Measurements from ENCODE around the gene FOXJ3. TPM values are rescaled to one million over a fixed set of nuclear protein-coding genes. Genes with fewer than 3 reads are reported as not detected.

Gene FOXJ3
- total RNA-seq, 1 donor from 2014 or later: 13.2 TPM

DNA sequence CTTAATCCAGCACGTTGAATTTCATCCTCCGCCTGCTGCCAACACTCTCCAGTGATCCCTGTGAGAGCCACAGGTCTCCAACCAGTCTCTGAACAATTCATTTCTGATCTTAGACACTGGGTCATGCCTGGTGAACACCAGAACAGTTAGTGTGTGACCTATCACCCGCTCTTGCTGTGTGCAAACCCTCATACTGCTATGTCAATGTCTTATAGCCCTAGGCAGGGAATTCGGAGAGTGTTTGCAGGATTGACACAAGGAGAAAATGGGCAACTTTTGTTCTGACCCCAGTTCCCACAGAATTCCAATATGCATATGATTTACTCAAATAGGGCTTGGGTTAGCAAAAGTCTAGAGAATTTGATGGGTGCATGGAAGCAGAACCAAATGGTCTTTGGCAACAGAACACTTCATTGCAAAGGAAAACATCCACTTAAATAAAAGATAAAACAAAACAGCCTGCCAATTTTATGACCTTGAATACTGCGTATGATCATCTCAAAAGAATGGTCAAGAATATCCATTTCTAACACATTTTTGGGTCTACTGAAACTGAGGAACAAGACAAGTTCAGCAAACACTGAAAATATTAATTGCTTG lies 204.9 kb downstream of the FOXJ3 start:
- peaks cover 6% of the 10 kb centered on the region for H3K27me3 ChIP-seq (ENCODE audit: control insufficient read depth, insufficient read depth, low read length)
- no peaks in the 10 kb centered on the region for H3K36me3 ChIP-seq (ENCODE audit: control insufficient read depth, insufficient read depth, low read length)
- TF ChIP-seq, protein P1, sequence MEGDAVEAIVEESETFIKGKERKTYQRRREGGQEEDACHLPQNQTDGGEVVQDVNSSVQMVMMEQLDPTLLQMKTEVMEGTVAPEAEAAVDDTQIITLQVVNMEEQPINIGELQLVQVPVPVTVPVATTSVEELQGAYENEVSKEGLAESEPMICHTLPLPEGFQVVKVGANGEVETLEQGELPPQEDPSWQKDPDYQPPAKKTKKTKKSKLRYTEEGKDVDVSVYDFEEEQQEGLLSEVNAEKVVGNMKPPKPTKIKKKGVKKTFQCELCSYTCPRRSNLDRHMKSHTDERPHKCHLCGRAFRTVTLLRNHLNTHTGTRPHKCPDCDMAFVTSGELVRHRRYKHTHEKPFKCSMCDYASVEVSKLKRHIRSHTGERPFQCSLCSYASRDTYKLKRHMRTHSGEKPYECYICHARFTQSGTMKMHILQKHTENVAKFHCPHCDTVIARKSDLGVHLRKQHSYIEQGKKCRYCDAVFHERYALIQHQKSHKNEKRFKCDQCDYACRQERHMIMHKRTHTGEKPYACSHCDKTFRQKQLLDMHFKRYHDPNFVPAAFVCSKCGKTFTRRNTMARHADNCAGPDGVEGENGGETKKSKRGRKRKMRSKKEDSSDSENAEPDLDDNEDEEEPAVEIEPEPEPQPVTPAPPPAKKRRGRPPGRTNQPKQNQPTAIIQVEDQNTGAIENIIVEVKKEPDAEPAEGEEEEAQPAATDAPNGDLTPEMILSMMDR (IDR thresholded peaks at IDR 0.05; ENCODE audit: insufficient read depth, low read length, severe bottlenecking): no peak
- DNase-seq (ENCODE audit: low read depth) (no peak), FAIRE-seq (no peak)
- no peak overlapping the region for H3K4me3 ChIP-seq (ENCODE audit: low read depth, low read length)

DNA sequence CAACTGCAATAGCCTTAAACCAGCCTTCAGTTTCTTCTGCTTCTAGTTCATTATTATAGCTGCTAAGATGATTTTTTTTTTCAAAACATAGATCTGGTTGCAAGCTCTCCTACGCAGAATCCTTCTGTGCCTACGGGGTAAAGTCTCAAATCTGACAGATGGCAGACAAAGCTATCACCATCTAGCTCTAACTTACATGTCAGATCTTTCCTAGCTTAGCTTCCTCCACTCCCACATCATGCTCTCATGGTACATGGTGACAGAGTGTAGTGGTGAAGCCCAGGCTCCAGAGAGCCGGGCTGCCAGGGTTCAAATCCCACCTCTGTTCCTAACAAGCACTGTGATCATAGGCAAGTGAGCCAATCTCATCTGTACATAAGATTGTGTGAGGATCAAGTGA lies 206.1 kb downstream of the FOXJ3 start:
- TF ChIP-seq, protein P1 (IDR thresholded peaks at IDR 0.05; ENCODE audit: insufficient read depth, low read length, severe bottlenecking): no peak
- Histone ChIP-seq H3K36me3 (ENCODE audit: control insufficient read depth, insufficient read depth, low read length) (no peaks in the 10 kb centered on the region), H3K27me3 (ENCODE audit: control insufficient read depth, insufficient read depth, low read length) (peaks cover 6% of the 10 kb centered on the region), H3K4me3 (ENCODE audit: low read depth, low read length) (no peak overlapping the region)
- FAIRE-seq: no peak
- DNase-seq (ENCODE audit: low read depth): no peak

DNA sequence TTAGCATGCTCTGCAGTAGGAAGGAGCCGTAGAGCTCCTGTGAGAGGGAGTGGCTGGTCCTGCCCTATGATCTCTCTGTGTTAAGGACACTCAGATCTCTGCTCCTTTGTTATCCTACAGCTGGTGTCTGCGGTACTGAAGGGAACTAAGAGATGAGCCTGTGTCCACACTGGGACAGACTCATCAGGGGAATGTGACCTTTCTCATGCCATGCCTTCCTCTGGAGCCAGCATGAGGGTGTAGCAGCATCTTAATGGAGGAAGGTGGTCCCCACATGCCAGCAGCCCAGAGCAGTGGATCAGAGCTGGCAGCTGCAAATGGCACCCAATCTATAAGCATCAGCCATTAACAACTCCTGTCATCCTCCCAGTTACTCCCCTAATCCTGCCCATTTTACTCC lies 206.5 kb downstream of the FOXJ3 start:
- Histone ChIP-seq H3K4me3 (ENCODE audit: low read depth, low read length) (no peak overlapping the region), H3K36me3 (ENCODE audit: control insufficient read depth, insufficient read depth, low read length) (no peaks in the 10 kb centered on the region), H3K27me3 (ENCODE audit: control insufficient read depth, insufficient read depth, low read length) (peaks cover 3% of the 10 kb centered on the region)
- FAIRE-seq (peak; percentile 70), DNase-seq (ENCODE audit: low read depth) (no peak)
- TF ChIP-seq, protein P1 (IDR thresholded peaks at IDR 0.05; ENCODE audit: insufficient read depth, low read length, severe bottlenecking): no peak

DNA sequence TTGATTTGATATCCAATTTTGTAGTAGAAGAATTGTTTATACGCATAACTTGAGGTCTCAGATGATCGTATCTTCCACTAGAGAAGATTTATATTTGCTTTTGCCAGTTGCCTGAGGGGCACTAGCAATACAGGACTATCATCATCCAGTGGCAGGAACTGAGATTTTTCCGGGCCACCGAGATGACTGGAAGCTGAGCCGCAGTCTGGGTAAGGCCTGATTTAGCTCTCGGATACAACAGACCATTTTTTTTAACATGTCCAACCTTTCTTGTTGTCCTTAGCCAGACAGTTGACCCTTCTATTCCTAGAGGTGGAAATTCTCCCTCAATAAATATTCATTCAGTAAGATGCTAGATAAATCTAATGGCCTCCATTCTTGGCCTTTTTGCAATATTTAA lies 207.3 kb downstream of the FOXJ3 start:
- Histone ChIP-seq H3K4me3 (ENCODE audit: low read depth, low read length) (no peak overlapping the region), H3K27me3 (ENCODE audit: control insufficient read depth, insufficient read depth, low read length) (peaks cover 3% of the 10 kb centered on the region), H3K36me3 (ENCODE audit: control insufficient read depth, insufficient read depth, low read length) (no peaks in the 10 kb centered on the region)
- TF ChIP-seq, protein P1 (IDR thresholded peaks at IDR 0.05; ENCODE audit: insufficient read depth, low read length, severe bottlenecking): no peak
- DNase-seq (ENCODE audit: low read depth) (no peak), FAIRE-seq (no peak)

Other genes starting within 250 kb of the FOXJ3 start
- not detected in 2 replicates for gene GUCA2B, start 181.8 kb downstream of the FOXJ3 start, total RNA-seq
- gene GUCA2A, start 170.5 kb downstream of the FOXJ3 start, total RNA-seq: not detected in 2 replicates
- gene RIMKLA, start 45.6 kb upstream of the FOXJ3 start, total RNA-seq: under 0.01 TPM in 1 of 2 replicates, not detected in the other
- gene ZMYND12, start 120.8 kb upstream of the FOXJ3 start, total RNA-seq: 0.26 and 0.90 TPM in 2 replicates
- 34.8 and 52.4 TPM in 2 replicates for gene PPCS, start 121.3 kb upstream of the FOXJ3 start, total RNA-seq
- gene CCDC30, start 128.1 kb upstream of the FOXJ3 start, total RNA-seq: 0.77 and 0.79 TPM in 2 replicates

Measured in bronchial epithelial cell (primary cell).